NCI-H128 (cell line): Measurements from ENCODE around the gene SASH1.
"Not testable (repeated sequence)": the region's sequence is repeated elsewhere in the genome, so short reads cannot be mapped to it uniquely, and the experiment has no call there.

Source experiments
- DNase-seq: peaks from one replicate; lab custom pipeline; 2025; ENCODE audit not compliant: unreplicated experiment; lab: John Stamatoyannopoulos, UW

Gene SASH1

GRCh38 chr6:148364056-148364824, 21.6 kb downstream of the SASH1 start:
- DNase-seq, result no peak

- no peak for DNase-seq
Observed at GRCh38 chr6:148365041-148365440, 22.4 kb downstream of the SASH1 start.

DNA sequence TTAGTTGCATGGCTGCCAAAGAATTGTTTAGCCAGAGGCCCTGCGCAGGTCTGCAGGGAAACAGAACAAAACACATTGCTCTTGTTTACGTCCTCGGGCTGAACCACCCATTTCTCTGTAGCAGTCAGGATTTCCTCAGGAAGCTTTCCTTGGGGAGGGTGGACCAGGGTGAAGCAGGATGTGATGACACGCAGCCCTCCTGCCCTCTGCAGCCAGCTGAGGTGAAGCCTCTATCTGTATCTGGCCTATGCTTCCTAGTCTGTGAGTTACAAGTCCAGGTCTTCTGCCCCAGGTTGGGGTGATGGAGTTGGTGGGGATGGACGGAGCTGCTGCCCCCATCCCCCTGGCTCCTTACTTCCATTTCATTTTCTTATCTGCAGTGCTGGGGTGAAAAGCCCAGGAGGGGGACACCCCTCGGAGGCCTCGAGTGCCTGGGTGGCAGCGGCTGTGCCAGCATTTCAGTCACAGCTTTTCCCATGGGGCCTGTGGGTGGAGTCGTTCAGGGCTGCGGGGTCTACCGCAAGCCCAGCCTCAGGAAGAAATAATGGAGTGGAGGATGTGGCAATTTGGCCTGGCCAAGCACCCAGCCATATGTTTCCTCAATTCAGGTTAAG, 24.9 kb downstream of the SASH1 start:
- DNase-seq, result no peak

- DNase-seq, result no peak
Observed at GRCh38 chr6:148370176-148370575, 27.5 kb downstream of the SASH1 start.

GRCh38 chr6:148374040-148374774, 31.6 kb downstream of the SASH1 start:
- no peak for DNase-seq

GRCh38 chr6:148375401-148375800, 32.8 kb downstream of the SASH1 start:
- no peak for DNase-seq

- no peak for DNase-seq
Observed at GRCh38 chr6:148379481-148379880, 36.8 kb downstream of the SASH1 start.

GRCh38 chr6:148379966-148380713, 37.5 kb downstream of the SASH1 start:
- DNase-seq, result no peak

DNA sequence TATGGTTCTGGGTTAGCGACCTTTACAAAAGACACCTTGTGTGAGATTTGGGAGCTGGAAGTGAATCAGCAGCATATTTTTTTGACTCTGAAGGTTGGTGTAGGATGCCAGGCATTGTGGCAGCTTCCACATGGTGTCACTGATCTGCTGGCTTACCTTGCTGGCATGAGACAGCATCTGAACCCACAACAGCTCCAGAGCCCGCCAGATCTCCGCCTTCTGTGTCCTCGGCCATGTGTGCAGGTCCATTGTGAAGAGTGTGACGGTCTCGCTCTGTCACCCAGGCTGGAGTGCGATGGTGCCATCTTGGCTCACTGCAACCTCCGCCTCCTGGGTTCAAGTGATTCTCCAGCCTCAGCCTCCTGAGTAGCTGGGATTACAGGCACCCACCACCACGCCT, 39.4 kb downstream of the SASH1 start:
- not testable (repeated sequence) for DNase-seq

DNA sequence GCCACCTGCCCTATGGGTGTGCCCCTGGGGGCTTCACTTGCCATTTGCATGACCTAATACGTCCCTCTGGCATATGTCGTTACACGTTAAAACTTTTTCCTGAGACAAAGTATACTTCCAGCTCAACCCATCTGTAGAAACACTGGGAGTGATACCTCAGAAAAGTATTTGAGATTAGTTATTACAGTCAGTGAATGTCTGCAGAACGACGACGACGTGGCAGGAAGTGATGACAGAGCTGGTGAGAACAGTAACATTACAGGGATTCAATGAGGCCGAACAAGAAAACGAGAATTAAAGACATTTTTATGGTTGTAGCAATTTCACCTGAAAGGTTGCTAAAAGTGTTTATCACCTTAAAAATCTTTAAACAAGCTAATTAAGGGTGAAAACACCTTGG, 40.2 kb downstream of the SASH1 start:
- no peak for DNase-seq

- DNase-seq, result no peak
Observed at GRCh38 chr6:148383658-148384368, 41.2 kb downstream of the SASH1 start.

DNA sequence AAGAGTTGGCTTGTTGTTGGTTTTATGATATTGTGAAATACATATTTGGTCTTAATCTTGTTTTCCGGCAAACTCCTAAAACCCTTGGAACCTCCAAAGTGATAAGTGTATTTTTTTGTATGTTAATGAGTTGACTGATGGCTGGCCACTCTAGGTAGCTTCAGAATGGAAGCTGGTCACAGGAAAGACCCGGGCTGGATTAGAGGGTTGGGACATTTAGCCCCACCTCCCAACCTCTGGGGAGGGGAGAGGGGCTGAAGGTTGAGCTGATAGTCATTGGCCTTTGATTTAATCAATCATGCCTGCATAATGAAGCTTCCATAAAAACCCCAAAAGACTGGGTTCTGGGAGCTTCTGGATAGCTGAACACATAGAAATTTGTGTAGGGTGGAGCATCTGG, 42.7 kb downstream of the SASH1 start:
- DNase-seq, result no peak

DNA sequence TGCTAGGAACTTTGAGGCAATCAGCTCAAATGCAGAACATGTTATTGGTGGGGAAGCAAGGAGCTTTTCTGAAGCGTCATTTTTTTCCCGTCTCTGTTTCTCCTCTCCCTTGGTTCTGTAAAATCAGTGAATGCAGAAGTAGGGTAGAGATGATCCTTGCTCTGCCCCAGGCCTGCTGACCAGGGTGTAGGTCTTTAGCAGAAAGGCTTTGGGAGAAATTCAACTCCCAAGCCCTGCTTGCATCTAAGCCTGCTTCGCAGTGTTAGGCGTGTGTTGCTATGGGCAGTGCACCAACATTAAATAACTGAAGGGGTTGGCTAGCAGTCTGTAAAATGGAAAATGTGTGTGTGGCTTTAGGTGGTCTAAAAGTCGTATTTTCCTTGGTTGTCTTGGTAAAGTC, 45.9 kb downstream of the SASH1 start:
- no peak for DNase-seq

GRCh38 chr6:148389086-148389485, 46.4 kb downstream of the SASH1 start:
- no peak for DNase-seq

DNA sequence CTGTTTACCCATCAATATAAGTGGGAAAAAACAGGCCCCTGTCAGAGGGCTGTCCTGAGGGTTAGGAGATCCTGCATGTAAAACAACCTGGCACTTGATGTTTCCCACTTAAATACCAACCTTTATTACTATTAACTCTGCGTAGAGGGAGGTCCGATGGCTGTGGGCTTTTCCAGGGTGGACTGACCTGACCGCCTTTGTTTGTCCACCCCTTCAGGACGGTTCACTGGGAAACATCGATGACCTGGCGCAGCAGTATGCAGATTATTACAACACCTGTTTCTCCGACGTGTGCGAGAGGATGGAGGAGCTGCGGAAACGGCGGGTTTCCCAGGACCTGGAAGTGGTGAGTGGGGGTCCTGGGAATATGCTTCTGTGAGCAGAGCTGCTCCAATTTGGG, 47.3 kb downstream of the SASH1 start:
- no peak for DNase-seq

- DNase-seq, result not testable (repeated sequence)
Observed at GRCh38 chr6:148392127-148392526, 49.5 kb downstream of the SASH1 start.

GRCh38 chr6:148392671-148393070, 50.0 kb downstream of the SASH1 start:
- no peak for DNase-seq

GRCh38 chr6:148395583-148396101, 53.0 kb downstream of the SASH1 start:
- DNase-seq, result no peak

GRCh38 chr6:148396411-148396810, 53.8 kb downstream of the SASH1 start:
- no peak for DNase-seq

GRCh38 chr6:148396926-148397325, 54.3 kb downstream of the SASH1 start:
- DNase-seq, result no peak

DNA sequence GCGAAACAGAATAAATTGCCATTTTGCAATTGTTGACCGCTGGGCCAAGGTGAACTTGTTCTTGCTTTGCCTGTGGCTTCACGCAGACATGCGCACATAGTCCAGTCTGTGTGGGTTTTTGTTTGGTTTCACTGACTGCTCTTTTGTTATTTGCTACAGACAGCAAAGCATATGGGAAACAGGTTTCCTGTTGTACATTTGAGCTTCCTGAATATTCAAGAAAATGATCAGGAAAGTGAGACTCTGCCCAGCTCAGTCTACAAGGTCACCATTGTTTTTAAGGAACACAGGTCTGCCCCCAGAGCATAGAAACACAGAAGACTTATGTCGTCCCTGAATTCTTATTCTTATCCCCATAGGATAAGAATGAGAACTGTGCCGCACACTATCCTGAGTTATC, 55.6 kb downstream of the SASH1 start:
- no peak for DNase-seq
